ENCODE results near the gene SCYGR4. TPM values are rescaled to one million over a fixed set of nuclear protein-coding genes. Genes with fewer than 3 reads are reported as not detected.

Gene SCYGR4
- total RNA-seq, 4 donors from 2014 or later, result not detected

- no peak overlapping the region for H3K27ac ChIP-seq
- no peak for DNase-seq
- no peaks in the 10 kb centered on the region for H3K4me1 ChIP-seq
- no peaks in the 10 kb centered on the region for H3K36me3 ChIP-seq
- H3K4me3 ChIP-seq, result no peak overlapping the region
- no peaks in the 10 kb centered on the region for H3K9me3 ChIP-seq
- intact Hi-C loops (cut with DNase I; ENCODE audit: low total_unique reads), result no loop called here
- TF ChIP-seq POLR2A (IDR thresholded peaks at IDR 0.05), result no peak
- TF ChIP-seq CTCF (IDR thresholded peaks at IDR 0.05), result no peak
- H3K27me3 ChIP-seq, result no peaks in the 10 kb centered on the region
Observed at GRCh38 chr2:227614246-227614645, 3.1 kb upstream of the SCYGR4 start.

GRCh38 chr2:227614740-227615139 is 2.6 kb upstream of the SCYGR4 start, which contains the start of gene SCYGR3:
TSS of gene SCYGR3 (minus strand) at chr2:227614840. CDS start at chr2:227614840, 0 bp downstream.
- no peak for DNase-seq
- H3K27ac ChIP-seq, result no peak within 1 kb of the TSS
- no peak for TF ChIP-seq POLR2A (IDR thresholded peaks at IDR 0.05)
- no peak for TF ChIP-seq CTCF (IDR thresholded peaks at IDR 0.05)
- H3K4me1 ChIP-seq, result no peaks in the 10 kb centered on the region
- H3K27me3 ChIP-seq, result no peaks in the 10 kb centered on the region
- H3K9me3 ChIP-seq, result no peaks in the 10 kb centered on the region
- intact Hi-C loops (cut with DNase I; ENCODE audit: low total_unique reads), result no loop called here
- no peak within 1 kb of the TSS for H3K4me3 ChIP-seq
- no peaks in the 10 kb centered on the region for H3K36me3 ChIP-seq

GRCh38 chr2:227615181-227615580 is 2.1 kb upstream of the SCYGR4 start:
- intact Hi-C loops (cut with DNase I; ENCODE audit: low total_unique reads), result no loop called here
- DNase-seq, result no peak
- Histone ChIP-seq H3K4me1 (no peaks in the 10 kb centered on the region), H3K27ac (no peak overlapping the region), H3K36me3 (no peaks in the 10 kb centered on the region), H3K4me3 (no peak overlapping the region), H3K9me3 (no peaks in the 10 kb centered on the region), H3K27me3 (no peaks in the 10 kb centered on the region)
- no peak for TF ChIP-seq POLR2A (IDR thresholded peaks at IDR 0.05)
- TF ChIP-seq CTCF (IDR thresholded peaks at IDR 0.05), result no peak

GRCh38 chr2:227615906-227616305 is 1.4 kb upstream of the SCYGR4 start:
- Histone ChIP-seq H3K4me1 (no peaks in the 10 kb centered on the region), H3K36me3 (no peaks in the 10 kb centered on the region), H3K27ac (no peak overlapping the region), H3K27me3 (no peaks in the 10 kb centered on the region), H3K4me3 (no peak overlapping the region), H3K9me3 (no peaks in the 10 kb centered on the region)
- DNase-seq, result no peak
- no peak for TF ChIP-seq CTCF (IDR thresholded peaks at IDR 0.05)
- intact Hi-C loops (cut with DNase I; ENCODE audit: low total_unique reads), result no loop called here

GRCh38 chr2:227616631-227617030 is 667 bp upstream of the SCYGR4 start:
- Histone ChIP-seq H3K27me3 (no peaks in the 10 kb centered on the region), H3K4me3 (no peak overlapping the region), H3K4me1 (no peaks in the 10 kb centered on the region), H3K27ac (no peak overlapping the region), H3K9me3 (no peaks in the 10 kb centered on the region), H3K36me3 (no peaks in the 10 kb centered on the region)
- intact Hi-C loops (cut with DNase I; ENCODE audit: low total_unique reads), result no loop called here
- TF ChIP-seq POLR2A (IDR thresholded peaks at IDR 0.05) (no peak), CTCF (IDR thresholded peaks at IDR 0.05) (no peak)
- no peak for DNase-seq
